GM18873 (cell line): Measurements from ENCODE around the gene MRPL43.

Experiments used
- ATAC-seq: cut with Tn5 transposase; IDR thresholded peaks from one replicate; pipeline ENCODE4 v1.9.1; 2021; ENCODE audit warnings: mild to moderate bottlenecking, moderate library complexity, moderate number of reproducible peaks; ENCODE audit not compliant: unreplicated experiment, low FRiP score

Gene MRPL43

DNA sequence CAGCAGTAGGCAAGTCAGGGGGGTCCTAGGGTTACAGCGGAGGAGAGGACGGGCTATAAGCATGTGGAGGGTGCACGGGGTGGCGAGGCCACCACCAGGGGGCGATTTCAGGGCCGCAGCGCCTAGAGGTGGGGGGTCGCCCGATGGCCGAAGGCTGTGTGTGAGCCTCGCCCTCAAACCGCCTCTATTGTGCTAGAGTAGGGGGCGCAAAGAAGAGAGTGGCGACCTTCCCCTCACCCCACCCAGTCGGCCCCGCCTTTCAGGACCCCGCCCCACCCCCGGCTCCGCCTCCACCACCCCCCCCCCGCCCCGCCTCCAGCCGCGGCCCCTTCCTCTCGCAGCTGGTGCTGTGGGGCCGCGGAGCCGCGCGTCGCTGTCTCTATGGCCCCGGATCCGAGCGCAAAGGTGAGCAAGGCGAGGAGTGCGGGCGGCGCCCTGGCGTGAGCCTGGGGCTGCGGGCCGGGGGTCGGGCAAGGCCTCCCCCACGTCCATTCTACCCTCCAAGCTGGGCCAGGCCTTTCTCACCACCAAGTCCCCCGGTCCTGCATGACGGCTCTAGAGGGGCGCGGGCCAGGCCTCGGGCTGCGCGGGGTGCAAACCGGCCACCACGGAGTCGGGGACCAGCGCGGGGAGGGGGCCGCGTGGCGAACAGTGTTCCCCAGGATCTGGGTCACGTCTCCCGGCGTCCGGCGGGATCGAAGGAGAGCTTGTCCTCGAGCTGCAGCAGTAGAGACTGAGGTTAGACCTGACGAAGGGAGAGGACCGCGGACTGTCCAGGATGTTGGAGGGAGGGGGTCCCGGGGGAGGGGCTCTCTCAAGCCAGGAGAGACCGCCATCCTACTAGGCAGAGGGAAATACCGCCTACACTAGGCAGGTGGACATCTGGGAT lies 17.9 kb downstream of the MRPL43 start, which contains the start of gene SEMA4G:
TSS of gene SEMA4G (plus strand) at position 318 of the 889 bp plus-strand sequence. CDS start 3,409 bp downstream, outside the sequence.
- ATAC-seq = no peak

DNA sequence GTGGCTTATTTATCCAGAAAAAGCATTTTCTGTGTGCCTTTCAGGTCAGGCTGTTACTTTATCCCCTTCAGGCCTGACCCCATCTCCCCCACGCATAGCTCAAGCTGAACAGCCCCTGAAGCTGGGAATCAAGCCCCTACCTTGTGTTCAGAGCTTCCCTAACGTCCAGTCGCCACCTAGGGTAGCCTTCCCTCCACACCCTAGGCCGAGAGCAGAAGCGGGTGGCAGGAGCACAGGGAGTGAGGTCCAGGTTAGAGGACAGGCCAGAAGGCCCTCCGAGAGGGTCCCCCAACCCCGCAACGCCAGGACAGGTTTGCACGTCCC lies 18.5 kb downstream of the MRPL43 start:
- ATAC-seq = no peak

DNA sequence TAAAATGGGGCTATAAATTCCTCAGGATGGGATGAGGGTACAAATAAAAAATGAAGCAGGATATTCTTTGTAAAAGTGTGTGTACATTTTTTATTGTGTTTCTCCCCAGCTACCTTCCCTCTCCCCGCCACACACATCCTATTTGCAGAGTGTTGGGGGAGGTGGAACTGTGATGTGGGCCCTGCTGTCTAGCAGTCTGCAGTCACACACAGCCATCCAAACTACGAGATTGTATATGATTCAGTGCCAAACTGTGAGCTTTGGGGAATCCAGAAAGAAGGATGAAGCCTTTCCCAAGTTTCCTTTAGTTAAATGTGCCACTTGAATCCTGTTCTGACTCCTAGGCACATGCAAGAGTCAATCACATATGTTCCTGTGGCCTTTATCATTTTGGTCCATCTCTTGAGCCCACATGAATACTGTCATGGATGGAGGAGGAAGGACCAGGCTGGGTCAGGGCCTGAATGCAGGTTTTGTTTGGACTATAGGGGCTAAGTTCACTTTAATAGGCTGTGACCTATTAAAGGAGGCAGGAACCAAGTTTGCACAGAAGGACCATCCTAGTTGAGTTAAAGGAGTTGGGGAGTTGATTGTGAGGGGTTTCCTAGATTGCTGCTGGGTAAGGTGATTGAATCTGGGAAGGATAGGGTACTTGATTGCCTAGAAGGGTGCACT lies 19.1 kb downstream of the MRPL43 start:
- ATAC-seq = no peak

DNA sequence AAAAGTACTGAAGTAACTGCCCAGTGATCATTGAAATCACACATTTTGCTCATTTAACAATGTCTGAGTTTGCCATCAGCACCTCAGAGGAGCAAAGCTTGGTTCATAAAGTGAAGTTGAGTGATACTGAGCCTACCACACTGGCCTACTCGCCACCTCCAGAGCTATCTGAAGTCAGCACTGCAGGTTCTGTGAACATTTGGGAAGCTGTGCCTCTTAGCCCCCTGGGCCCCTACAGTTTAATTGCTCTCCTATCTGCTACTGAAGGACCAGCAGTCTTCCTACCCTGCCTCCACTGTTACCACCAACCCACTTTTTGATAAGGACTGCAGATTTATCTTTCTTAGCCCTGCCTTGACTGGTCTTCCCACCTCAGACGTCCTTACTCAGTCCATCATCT lies 20.0 kb downstream of the MRPL43 start:
- no peak for ATAC-seq

DNA sequence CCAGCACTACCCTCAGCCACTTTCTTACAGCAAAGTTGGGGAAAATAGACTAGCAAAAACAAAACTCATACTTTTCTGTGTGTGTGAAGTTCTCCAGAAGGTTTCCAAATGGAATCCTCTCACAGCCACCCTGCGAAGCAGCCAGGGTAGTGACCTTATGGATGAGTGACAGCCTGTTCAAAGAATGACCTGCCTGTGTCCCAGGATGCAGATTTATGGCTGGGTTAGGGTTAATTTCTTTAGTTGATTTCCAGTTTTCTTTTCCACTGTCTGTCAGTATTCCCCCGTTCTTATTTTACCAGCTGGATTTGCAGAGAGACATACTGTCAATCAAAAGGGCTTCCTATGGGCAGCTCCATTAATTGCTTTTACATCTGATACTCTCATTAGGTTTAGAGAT lies 20.4 kb downstream of the MRPL43 start:
- ATAC-seq = no peak

DNA sequence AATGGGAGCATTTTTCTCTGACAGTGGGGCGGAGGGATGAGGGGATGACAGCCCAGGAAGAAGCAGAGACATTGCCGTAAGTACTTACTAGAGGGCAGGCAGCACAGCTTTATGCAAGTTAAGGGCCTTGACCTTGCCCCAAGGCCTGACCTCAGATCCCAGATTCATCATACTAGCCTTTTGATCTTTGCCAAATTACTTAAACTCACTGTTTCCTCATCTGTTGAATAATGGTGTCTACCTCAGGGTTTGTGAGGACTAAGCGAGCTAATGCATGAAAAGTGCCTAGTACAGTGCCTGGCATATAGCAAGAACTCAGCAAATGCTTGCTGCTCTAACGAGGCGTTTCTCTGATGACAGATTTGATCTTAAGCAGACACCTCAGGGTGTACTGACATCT lies 21.5 kb downstream of the MRPL43 start:
- ATAC-seq = no peak

DNA sequence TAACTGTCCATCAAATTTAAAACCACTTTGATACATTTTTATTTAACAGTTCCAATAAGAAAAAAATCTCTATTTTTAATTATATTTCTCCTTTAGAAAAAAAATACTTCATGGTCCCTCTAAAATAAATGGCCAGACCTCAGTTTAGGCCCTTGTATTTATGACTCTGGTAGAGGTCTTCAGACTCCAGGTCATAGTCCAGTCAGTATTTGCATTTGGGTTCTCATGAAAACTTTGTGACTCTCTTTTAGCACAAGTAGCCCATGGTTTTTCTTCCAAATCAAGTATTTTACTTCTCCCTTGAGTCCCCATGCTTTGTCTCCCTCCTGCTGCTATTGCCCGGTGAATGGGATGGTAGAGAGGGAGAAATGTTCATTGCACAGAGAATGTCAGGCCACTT lies 23.5 kb downstream of the MRPL43 start:
- no peak for ATAC-seq

DNA sequence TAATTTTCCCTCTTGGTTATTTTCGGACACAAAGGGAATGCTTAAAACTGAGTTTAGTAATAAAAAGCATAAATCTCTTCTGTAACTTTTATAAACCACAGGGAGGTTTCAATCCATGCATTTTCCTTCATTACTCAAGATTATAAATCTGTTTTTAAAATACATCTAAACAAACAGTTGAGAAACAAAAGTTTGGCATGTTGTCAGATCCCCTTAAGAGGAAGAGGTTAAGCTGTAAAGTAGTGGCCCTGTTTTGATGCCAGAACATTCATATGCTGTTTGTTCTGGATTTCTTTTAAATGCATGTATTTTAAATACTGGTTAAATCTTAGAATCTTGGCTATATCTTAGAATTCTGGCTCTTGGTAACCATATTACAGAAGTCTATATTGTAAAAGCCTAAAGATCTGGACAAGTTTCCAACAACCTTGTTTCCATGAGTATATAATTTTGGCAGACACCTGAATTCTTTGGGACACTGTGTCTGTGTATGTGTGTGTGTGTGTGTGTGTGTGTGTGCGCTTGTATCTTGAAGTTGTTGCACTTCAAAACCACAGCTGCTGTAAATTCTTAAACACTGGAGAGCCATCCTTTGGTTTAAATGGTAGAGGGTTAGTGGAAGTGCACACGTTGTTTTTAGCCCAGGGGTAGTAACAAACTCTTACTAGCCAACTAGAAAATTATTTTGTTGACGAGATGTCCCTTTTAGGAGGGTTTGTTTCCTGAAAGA lies 24.8 kb downstream of the MRPL43 start:
- no peak for ATAC-seq

DNA sequence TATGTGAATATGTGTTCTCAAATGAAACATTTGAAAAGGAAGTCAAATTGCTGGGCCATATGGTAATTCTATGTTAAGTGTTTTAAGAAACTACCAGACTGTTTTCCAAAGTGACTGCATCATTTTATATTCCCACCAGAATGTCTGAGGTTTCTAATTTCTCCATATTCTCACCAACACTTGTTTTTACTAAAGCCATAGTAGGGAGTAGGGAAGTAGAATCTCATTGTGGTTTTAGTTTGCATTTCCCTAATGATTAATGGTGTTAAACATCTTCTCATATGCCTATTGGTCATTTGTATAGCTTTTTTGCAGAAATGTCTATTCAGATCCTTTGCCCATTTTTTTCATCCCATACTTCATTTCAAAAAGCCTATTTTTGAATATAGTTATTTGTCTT lies 27.0 kb downstream of the MRPL43 start:
- ATAC-seq = no peak

DNA sequence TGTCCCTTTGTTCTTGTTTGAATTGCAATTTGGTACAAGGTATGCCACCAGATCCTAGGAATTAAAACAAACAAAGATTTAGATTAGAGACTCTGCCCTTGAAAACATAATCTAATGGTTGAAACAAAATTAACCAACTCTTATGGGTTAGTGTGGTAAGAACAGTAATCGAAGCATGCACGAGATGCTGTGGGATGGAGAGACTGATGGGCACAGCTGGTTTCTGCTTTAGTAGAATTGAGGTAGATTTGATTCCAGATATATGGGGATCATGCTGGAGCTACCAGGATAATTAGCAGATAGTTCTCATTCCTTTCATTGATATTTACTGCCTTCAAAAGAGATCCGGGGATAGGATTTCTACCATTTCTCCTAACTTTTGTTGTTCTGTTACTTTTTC lies 38.4 kb downstream of the MRPL43 start:
- no peak for ATAC-seq

DNA sequence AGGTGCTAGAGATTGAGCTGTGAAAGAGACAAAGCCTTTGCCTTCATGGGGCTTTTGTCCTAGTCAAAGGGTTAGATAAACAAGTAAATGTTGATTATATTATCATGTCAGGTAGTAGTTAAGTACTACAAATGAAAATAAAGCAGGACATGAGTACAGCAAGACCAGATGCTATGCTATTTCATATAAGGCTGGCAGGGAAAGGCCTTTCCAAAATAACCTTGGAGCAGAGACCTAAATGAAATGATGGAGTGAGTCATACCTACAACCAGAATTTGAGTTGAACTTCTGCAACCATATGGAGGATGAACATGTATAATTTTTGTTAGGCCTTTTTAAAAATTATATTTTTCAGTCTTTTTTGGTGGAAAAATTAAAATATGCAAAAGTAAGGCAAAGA lies 41.5 kb downstream of the MRPL43 start:
- ATAC-seq = no peak

DNA sequence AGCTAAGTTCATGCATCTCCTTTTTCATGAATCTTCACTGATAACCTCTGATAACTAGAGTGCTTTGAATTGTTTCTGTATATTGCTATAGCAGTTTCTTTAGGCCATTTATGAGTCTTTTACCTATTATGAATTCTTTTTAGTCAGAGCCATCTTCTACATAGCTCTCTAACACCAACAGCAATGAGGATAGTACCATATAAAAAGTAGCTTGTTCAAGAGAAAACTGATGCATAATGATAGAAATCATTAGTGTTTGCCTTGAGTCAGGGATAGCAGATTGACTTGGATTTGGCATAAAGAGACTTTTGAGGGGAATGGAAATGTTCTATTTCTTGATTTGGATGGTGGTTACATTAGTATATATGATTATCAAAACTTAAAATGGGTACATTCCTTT lies 43.8 kb downstream of the MRPL43 start:
- no peak for ATAC-seq

DNA sequence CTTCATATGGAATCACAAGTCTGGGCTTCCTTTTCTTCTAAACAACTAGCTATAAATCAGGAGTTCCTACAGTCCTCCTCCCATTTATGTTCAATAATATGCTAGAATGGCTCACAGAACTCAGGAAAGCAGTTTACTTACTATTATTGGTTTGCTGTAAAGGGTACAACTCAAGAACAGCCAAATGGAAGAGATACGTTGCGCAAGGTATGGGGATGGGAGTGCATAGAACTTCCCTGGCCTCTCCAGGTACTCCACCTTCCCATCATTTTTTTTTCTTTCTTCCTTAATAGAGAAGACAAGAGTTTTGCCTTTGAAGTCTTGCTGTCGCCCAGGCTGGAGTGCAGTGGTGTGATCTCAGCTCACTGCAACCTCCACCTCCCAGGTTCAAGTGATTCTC lies 45.1 kb downstream of the MRPL43 start:
- no peak for ATAC-seq

DNA sequence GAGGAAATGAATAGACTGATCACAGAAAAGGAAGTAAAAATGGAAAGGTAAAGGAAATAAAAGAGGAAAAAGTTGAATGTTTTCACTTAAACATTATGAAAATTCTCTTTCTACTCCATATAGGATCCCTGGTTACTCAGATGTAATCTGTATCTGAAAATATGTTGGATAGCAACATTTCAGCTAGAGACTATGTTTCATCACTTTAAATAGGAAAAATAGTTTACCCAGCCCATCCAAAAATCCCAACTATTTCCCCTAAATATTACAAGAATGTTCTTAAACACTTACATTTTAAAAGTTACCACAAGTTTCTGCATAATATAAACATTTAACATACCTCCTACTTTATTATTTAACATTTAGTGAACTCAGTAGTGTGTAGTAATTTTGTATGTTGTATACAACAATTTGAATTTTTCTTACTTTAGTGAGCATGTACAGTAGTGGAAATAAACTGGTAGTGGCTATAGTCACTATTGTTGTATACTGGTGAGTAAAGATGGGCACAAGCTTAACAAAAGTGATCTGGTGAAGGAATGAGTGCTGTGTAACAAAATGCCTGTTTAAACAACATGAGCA lies 47.4 kb downstream of the MRPL43 start:
- no peak for ATAC-seq
